Lower leg skin (tissue), 3 donors: ENCODE measurements around the gene HOXB8.

Source experiments
- POLR2A ChIP-seq, 2 donors: fragments of 450-650 bp; IDR thresholded peaks; one replicate each; pipeline ENCODE4 v1.6.1; 2016 to 2017; ENCODE audit warnings: antibody characterized with exemption in 2 of 2, mild to moderate bottlenecking in 1 of 2, moderate library complexity in 1 of 2
- TF ChIP-seq, protein P1 (sequence below), 3 donors: fragments of 450-650 bp; IDR thresholded peaks; one replicate each; pipeline ENCODE4 v1.5.1; 2016; ENCODE audit warnings: antibody characterized with exemption in 3 of 3, mild to moderate bottlenecking in 3 of 3, moderate library complexity in 2 of 3

DNA sequence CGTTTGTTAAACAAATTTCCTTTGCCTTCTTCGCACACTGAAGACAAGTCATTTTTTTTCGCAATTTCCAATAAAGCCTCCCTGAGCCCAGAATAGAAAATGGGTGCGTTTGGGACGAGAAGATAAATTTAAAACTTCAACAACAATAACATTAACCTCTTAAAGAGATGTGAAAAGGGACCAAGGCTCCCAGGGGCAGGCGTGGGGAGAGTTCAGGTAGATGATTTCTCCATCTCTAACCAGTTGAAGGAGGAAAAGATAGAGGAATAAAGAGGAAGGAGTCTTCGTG lies 35.7 kb downstream of the HOXB8 start:
- TF ChIP-seq, protein P1, sequence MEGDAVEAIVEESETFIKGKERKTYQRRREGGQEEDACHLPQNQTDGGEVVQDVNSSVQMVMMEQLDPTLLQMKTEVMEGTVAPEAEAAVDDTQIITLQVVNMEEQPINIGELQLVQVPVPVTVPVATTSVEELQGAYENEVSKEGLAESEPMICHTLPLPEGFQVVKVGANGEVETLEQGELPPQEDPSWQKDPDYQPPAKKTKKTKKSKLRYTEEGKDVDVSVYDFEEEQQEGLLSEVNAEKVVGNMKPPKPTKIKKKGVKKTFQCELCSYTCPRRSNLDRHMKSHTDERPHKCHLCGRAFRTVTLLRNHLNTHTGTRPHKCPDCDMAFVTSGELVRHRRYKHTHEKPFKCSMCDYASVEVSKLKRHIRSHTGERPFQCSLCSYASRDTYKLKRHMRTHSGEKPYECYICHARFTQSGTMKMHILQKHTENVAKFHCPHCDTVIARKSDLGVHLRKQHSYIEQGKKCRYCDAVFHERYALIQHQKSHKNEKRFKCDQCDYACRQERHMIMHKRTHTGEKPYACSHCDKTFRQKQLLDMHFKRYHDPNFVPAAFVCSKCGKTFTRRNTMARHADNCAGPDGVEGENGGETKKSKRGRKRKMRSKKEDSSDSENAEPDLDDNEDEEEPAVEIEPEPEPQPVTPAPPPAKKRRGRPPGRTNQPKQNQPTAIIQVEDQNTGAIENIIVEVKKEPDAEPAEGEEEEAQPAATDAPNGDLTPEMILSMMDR (IDR thresholded peaks at IDR 0.05) = no peak
- no peak for TF ChIP-seq POLR2A (IDR thresholded peaks at IDR 0.05)
